ENCODE results near the gene SAPCD2.
"Not testable (repeated sequence)": the region's sequence is repeated elsewhere in the genome, so short reads cannot be mapped to it uniquely, and the experiment has no call there.

The SAPCD2 gene

DNA sequence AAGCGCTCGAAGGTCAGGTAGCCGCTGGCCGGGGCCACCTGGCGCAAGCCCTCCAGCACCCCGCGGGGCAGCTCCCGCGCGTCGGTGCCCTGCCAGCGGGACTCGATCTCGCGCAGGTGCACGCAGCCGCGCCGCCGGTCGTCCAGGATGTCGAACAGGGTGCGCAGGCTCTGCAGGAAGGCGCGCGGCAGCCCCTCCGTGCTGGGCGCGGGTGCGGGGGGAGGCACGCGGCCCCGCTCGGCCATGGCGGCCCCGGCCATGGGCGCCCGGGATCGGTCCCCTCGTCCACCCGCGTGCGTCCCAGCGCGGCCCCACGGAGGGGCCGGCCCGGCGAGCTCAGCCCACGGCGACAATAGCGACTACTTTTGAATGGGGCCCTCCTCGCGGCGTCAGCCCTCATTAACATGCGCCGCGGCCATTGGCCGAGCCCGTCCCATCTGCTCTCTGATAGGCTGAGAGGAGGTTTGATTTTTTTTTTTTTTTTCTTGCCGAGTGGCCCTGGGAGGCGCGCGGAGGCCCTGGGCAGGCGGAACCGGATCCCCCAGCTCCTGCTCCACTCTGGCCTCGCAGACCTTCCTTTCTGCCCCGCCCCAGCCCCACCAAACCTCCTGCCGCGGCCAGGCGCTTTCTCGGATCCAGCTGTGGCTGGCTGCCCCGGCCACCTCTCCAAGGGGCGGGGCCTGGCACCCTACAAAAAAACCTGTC is at the start of gene SAPCD2 (continued):
- TF ChIP-seq ZBTB11 (tag by site-specific recombination; conservative IDR thresholded peaks at IDR 0.05; ENCODE audit: low read depth) (peak; percentile 75), ZNF366 (tag by site-specific recombination; conservative IDR thresholded peaks at IDR 0.05) (0 out of 2 replicates have a peak, but pooled peaks have one; percentile 28), WT1 (tag by site-specific recombination; IDR thresholded peaks at IDR 0.05) (0 out of 2 replicates have a peak, but pooled peaks have one; percentile 11), ZNF76 (tag by site-specific recombination; IDR thresholded peaks at IDR 0.05; ENCODE audit: borderline replicate concordance, low read depth) (peak; percentile 42), SCRT2 (tag by site-specific recombination; IDR thresholded peaks at IDR 0.05) (no peak), ZNF2 (tag by site-specific recombination; IDR thresholded peaks at IDR 0.05) (no peak), ZNF23 (tag by site-specific recombination; IDR thresholded peaks at IDR 0.05; ENCODE audit: borderline replicate concordance) (no peak), BCL11B (tag by site-specific recombination; IDR thresholded peaks at IDR 0.05; ENCODE audit: low read depth) (0 out of 2 replicates have a peak, but pooled peaks have one; percentile 43), ZNF677 (tag by site-specific recombination; IDR thresholded peaks at IDR 0.05) (no peak), ZBTB8A (tag by site-specific recombination; IDR thresholded peaks at IDR 0.05) (peak; percentile 90), ZBTB20 (tag by site-specific recombination; IDR thresholded peaks at IDR 0.05) (peak; percentile 77; the same call in 1 of the 2 replicates), ZFP69B (tag by site-specific recombination; IDR thresholded peaks at IDR 0.05) (0 out of 2 replicates have a peak, but pooled peaks have one; percentile 56), KLF9 (tag by site-specific recombination; IDR thresholded peaks at IDR 0.05; ENCODE audit: low read depth) (peak; percentile 49; the same call in 1 of the 2 replicates), ZNF791 (tag by site-specific recombination; IDR thresholded peaks at IDR 0.05) (no peak), ZNF423 (tag by site-specific recombination; IDR thresholded peaks at IDR 0.05) (no peak), FEZF1 (tag by site-specific recombination; IDR thresholded peaks at IDR 0.05) (no peak), ZNF561 (tag by site-specific recombination; IDR thresholded peaks at IDR 0.05; ENCODE audit: borderline replicate concordance) (0 out of 2 replicates have a peak, but pooled peaks have one; percentile 11), ZFP3 (tag by site-specific recombination; IDR thresholded peaks at IDR 0.05; ENCODE audit: low read depth) (no peak), ZNF362 (tag by site-specific recombination; IDR thresholded peaks at IDR 0.05) (peak; percentile 98), ZNF202 (tag by site-specific recombination; IDR thresholded peaks at IDR 0.05; ENCODE audit: borderline replicate concordance) (no peak)
- TF ChIP-seq, protein P1, sequence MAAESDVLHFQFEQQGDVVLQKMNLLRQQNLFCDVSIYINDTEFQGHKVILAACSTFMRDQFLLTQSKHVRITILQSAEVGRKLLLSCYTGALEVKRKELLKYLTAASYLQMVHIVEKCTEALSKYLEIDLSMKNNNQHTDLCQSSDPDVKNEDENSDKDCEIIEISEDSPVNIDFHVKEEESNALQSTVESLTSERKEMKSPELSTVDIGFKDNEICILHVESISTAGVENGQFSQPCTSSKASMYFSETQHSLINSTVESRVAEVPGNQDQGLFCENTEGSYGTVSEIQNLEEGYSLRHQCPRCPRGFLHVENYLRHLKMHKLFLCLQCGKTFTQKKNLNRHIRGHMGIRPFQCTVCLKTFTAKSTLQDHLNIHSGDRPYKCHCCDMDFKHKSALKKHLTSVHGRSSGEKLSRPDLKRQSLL (tag by site-specific recombination; IDR thresholded peaks at IDR 0.05) = 0 out of 2 replicates have a peak, but pooled peaks have one; percentile 3

DNA sequence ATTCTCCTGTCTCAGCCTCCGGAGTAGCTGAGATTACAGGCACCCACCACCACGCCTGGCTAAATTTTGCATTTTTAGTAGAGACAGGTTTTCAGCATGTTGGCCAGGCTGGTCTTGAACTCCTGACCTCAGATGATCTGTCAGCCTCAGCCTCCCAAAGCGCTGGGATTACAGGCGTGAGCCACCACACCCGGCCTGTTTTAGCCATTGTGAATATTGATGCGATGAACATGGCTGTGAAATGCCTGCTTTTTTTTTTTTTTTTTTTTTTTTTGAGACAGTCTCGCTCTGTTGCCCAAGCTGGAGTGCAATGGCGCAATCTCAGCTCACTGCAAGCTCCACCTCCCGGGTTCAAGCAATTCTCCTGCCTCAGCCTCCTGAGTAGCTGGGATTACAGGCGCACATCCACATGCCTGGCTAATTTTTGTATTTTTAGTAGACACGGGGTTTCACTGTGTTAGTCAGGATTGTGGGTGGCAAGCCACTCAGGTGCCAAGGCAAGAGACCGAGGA is 47.8 kb upstream of the SAPCD2 start:
- H3K4me3 ChIP-seq (ENCODE audit: low read depth, low read length); H3K4me1 ChIP-seq (ENCODE audit: control insufficient read depth, insufficient read depth, low read length); H3K27ac ChIP-seq (ENCODE audit: extremely low read depth, low read depth, low read length); H3K36me3 ChIP-seq (ENCODE audit: control insufficient read depth in 2 of 2, insufficient read depth in 1 of 2, low read length in 2 of 2); H3K9me3 ChIP-seq (ENCODE audit: control insufficient read depth, insufficient read depth, low read depth, low read length): not testable (repeated sequence)
- ChIA-PET POLR2A (interaction anchor here (0.7 to 1.9 kb wide), 6 partner anchors 31 to 283 kb away, joined by 3 to 8 read pairs (median 5); partner anchors contain the start of genes MAN1B1, RNF208 and TPRN), CTCF (interaction anchor here (0.6 to 10.2 kb wide), 15 partner anchors 11 to 156 kb away, joined by 3 to 69 read pairs (median 4); partner anchors contain the start of genes CYSRT1 and RNF224)
